Trophoblast cell (in vitro differentiated cells and primary cell): ENCODE measurements around the gene JUN.

Experiments used
- DNase-seq, 2 donors: peaks; one replicate each; pipeline ENCODE4 v3.0.0-alpha.2; 2016
- H2AFZ ChIP-seq: 2 replicates; pipeline ENCODE4 v1.6.1; 2013; ENCODE audit warnings: low read length, moderate library complexity, mild to moderate bottlenecking; ENCODE audit not compliant: insufficient read depth, poor library complexity
- H2AK5ac ChIP-seq: 2 replicates; pipeline ENCODE4 v1.6.1; 2013; ENCODE audit warnings: mild to moderate bottlenecking, low read length
- H2BK120ac ChIP-seq: 2 replicates; pipeline ENCODE4 v1.6.1; 2013; ENCODE audit warnings: low read length, mild to moderate bottlenecking, moderate library complexity; ENCODE audit not compliant: insufficient read depth, poor library complexity
- H2BK12ac ChIP-seq: 2 replicates; pipeline ENCODE4 v1.6.1; 2013; ENCODE audit warnings: mild to moderate bottlenecking, low read length, moderate library complexity
- H2BK5ac ChIP-seq: 2 replicates; pipeline ENCODE4 v1.6.1; 2013; ENCODE audit warnings: low read length, low read depth, moderate library complexity, mild to moderate bottlenecking; ENCODE audit not compliant: poor library complexity
- H3K14ac ChIP-seq: 2 replicates; pipeline ENCODE4 v1.6.1; 2013; ENCODE audit warnings: mild to moderate bottlenecking, low read length
- H3K18ac ChIP-seq: 2 replicates; pipeline ENCODE4 v1.6.1; 2013; ENCODE audit warnings: mild to moderate bottlenecking, low read length
- H3K23ac ChIP-seq: 2 replicates; pipeline ENCODE4 v1.6.1; 2013; ENCODE audit warnings: low read length
- H3K27ac ChIP-seq: 2 replicates; pipeline ENCODE4 v1.5.1; 2013; ENCODE audit warnings: low read depth, mild to moderate bottlenecking, inconsistent platforms, low read length, moderate library complexity
- H3K27me3 ChIP-seq: 2 replicates; pipeline ENCODE4 v1.6.1; 2013; ENCODE audit warnings: inconsistent platforms, mild to moderate bottlenecking, low read length, moderate library complexity; ENCODE audit not compliant: insufficient read depth
- H3K36me3 ChIP-seq, 2 experiments: 1 replicate in 1 of 2; 2 replicates in 1 of 2; pipeline ENCODE4 v1.6.1; 2013; ENCODE audit warnings: low read length in 2 of 2, mild to moderate bottlenecking in 2 of 2, moderate library complexity in 1 of 2; ENCODE audit not compliant: insufficient read depth in 2 of 2, control insufficient read depth in 1 of 2
- H3K4ac ChIP-seq: 2 replicates; pipeline ENCODE4 v1.6.1; 2013; ENCODE audit warnings: low read depth, mild to moderate bottlenecking, low read length, moderate library complexity
- H3K4me1 ChIP-seq, 2 experiments: 1 replicate in 1 of 2; 2 replicates in 1 of 2; pipeline ENCODE4 v1.6.1; 2013; ENCODE audit warnings: low read length in 2 of 2, mild to moderate bottlenecking in 2 of 2, moderate library complexity in 1 of 2; ENCODE audit not compliant: insufficient read depth in 2 of 2, control insufficient read depth in 1 of 2
- H3K4me2 ChIP-seq: 2 replicates; pipeline ENCODE4 v1.6.1; 2013; ENCODE audit warnings: inconsistent platforms, mild to moderate bottlenecking, low read length, moderate library complexity
- H3K4me3 ChIP-seq: 2 replicates; pipeline ENCODE4 v1.5.1; 2013; ENCODE audit warnings: mild to moderate bottlenecking, low read depth, low read length, inconsistent platforms
- H3K79me1 ChIP-seq: one replicate; pipeline ENCODE4 v1.6.1; 2013; ENCODE audit warnings: low read length
- H3K79me2 ChIP-seq: 2 replicates; pipeline ENCODE4 v1.6.1; 2013; ENCODE audit warnings: low read length, mild to moderate bottlenecking; ENCODE audit not compliant: control insufficient read depth, insufficient read depth, poor library complexity
- H3K9ac ChIP-seq: 2 replicates; pipeline ENCODE4 v1.6.1; 2013; ENCODE audit warnings: mild to moderate bottlenecking, low read length
- H3K9me3 ChIP-seq: 2 replicates; pipeline ENCODE4 v1.6.1; 2013; ENCODE audit warnings: low read depth, mild to moderate bottlenecking, control low read depth, inconsistent platforms, low read length; ENCODE audit not compliant: insufficient read depth
- H4K12ac ChIP-seq: 2 replicates; pipeline ENCODE4 v1.6.1; 2013; ENCODE audit warnings: low read depth, mild to moderate bottlenecking, low read length, moderate library complexity
- H4K8ac ChIP-seq: 2 replicates; pipeline ENCODE4 v1.6.1; 2013; ENCODE audit warnings: low read depth, mild to moderate bottlenecking, low read length, moderate library complexity
- H4K91ac ChIP-seq: one replicate; pipeline ENCODE4 v1.6.1; 2013; ENCODE audit warnings: low read depth, mild to moderate bottlenecking, low read length, moderate library complexity
- WGBS: extraction: QIAGEN DNeasy Blood & Tissue Kit; methylation state at CpG from one replicate; pipeline ENCODE4 v1.1.7; 2013; ENCODE audit warnings: missing lambda C conversion rate; ENCODE audit not compliant: insufficient read length, insufficient coverage; ENCODE audit errors: extremely low coverage; 5-methylcytosine and 5-hydroxymethylcytosine counted together

The JUN gene

GRCh38 chr1:58765006-58765405 is 18.8 kb downstream of the JUN start:
- H3K4me1 ChIP-seq, result peaks cover 0 to 2% of the 10 kb centered on the region in 2 experiments
- H3K79me2 ChIP-seq, result no peaks in the 10 kb centered on the region
- no peak overlapping the region for H2BK12ac ChIP-seq
- no peak for DNase-seq
- H3K4me3 ChIP-seq, result no peak overlapping the region
- no peak overlapping the region for H4K12ac ChIP-seq
- no peaks in the 10 kb centered on the region for H3K27me3 ChIP-seq
- H3K4me2 ChIP-seq, result no peak overlapping the region
- H3K23ac ChIP-seq, result no peak overlapping the region
- H3K9me3 ChIP-seq, result no peaks in the 10 kb centered on the region
- H2BK5ac ChIP-seq, result no peak overlapping the region
- no peak overlapping the region for H2BK120ac ChIP-seq
- no peak overlapping the region for H3K9ac ChIP-seq
- no peak overlapping the region for H4K91ac ChIP-seq
- H3K4ac ChIP-seq, result no peak overlapping the region
- no peak overlapping the region for H3K18ac ChIP-seq
- H3K79me1 ChIP-seq, result no peaks in the 10 kb centered on the region
- no peak overlapping the region for H3K14ac ChIP-seq
- H3K36me3 ChIP-seq, result no peaks in the 10 kb centered on the region
- H2AFZ ChIP-seq, result no peak overlapping the region
- H3K27ac ChIP-seq, result no peak overlapping the region
- no peak overlapping the region for H4K8ac ChIP-seq
- H2AK5ac ChIP-seq, result no peak overlapping the region

GRCh38 chr1:58764294-58764978 is 19.4 kb downstream of the JUN start:
- Histone ChIP-seq H2BK12ac (no peak overlapping the region), H2AFZ (no peak overlapping the region), H3K18ac (no peak overlapping the region), H2BK5ac (no peak overlapping the region), H3K14ac (no peak overlapping the region), H3K4me3 (no peak overlapping the region), H3K23ac (no peak overlapping the region), H4K12ac (no peak overlapping the region), H3K27ac (no peak overlapping the region), H2AK5ac (no peak overlapping the region), H3K27me3 (no peaks in the 10 kb centered on the region), H3K36me3 (no peaks in the 10 kb centered on the region), H3K4ac (no peak overlapping the region), H4K8ac (no peak overlapping the region), H4K91ac (no peak overlapping the region), H3K4me2 (no peak overlapping the region), H3K9ac (no peak overlapping the region), H3K4me1 (peaks cover 0 to 2% of the 10 kb centered on the region in 2 experiments), H3K9me3 (no peaks in the 10 kb centered on the region), H3K79me2 (no peaks in the 10 kb centered on the region), H3K79me1 (no peaks in the 10 kb centered on the region), H2BK120ac (no peak overlapping the region)
- no CpG with 5 or more reads among the region's 3 CpGs for WGBS
- DNase-seq, result no peak

- H2AFZ ChIP-seq, result no peak overlapping the region
- H4K12ac ChIP-seq, result no peak overlapping the region
- H3K4me2 ChIP-seq, result no peak overlapping the region
- no peak overlapping the region for H2BK120ac ChIP-seq
- no peak overlapping the region for H3K18ac ChIP-seq
- H3K27ac ChIP-seq, result no peak overlapping the region
- H3K23ac ChIP-seq, result no peak overlapping the region
- no CpG with 5 or more reads among the region's 3 CpGs for WGBS
- H3K9ac ChIP-seq, result no peak overlapping the region
- no peaks in the 10 kb centered on the region for H3K79me2 ChIP-seq
- no peak overlapping the region for H4K91ac ChIP-seq
- no peaks in the 10 kb centered on the region for H3K36me3 ChIP-seq
- no peak overlapping the region for H3K4me3 ChIP-seq
- no peak overlapping the region for H2AK5ac ChIP-seq
- H3K79me1 ChIP-seq, result no peaks in the 10 kb centered on the region
- H3K4ac ChIP-seq, result no peak overlapping the region
- no peaks in the 10 kb centered on the region for H3K27me3 ChIP-seq
- no peak for DNase-seq
- H2BK12ac ChIP-seq, result no peak overlapping the region
- H3K9me3 ChIP-seq, result no peaks in the 10 kb centered on the region
- peaks cover 0 to 2% of the 10 kb centered on the region in 2 experiments for H3K4me1 ChIP-seq
- no peak overlapping the region for H2BK5ac ChIP-seq
- no peak overlapping the region for H3K14ac ChIP-seq
- no peak overlapping the region for H4K8ac ChIP-seq
Measured at GRCh38 chr1:58763214-58763613, 20.6 kb downstream of the JUN start.

- H3K4me3 ChIP-seq, result no peak overlapping the region
Measured at GRCh38 chr1:58762806-58763205, 21.0 kb downstream of the JUN start.

More at GRCh38 chr1:58762806-58763205, 21.0 kb downstream of the JUN start:
- Histone ChIP-seq H2BK120ac (no peak overlapping the region), H2BK5ac (no peak overlapping the region), H3K27ac (no peak overlapping the region), H3K18ac (no peak overlapping the region), H2AK5ac (no peak overlapping the region), H4K12ac (no peak overlapping the region), H3K79me2 (no peaks in the 10 kb centered on the region), H4K8ac (no peak overlapping the region), H3K27me3 (no peaks in the 10 kb centered on the region), H2BK12ac (no peak overlapping the region), H4K91ac (no peak overlapping the region), H3K9me3 (no peaks in the 10 kb centered on the region), H3K9ac (no peak overlapping the region), H3K23ac (no peak overlapping the region), H2AFZ (no peak overlapping the region), H3K4me1 (peaks cover 0 to 2% of the 10 kb centered on the region in 2 experiments), H3K14ac (no peak overlapping the region), H3K4ac (no peak overlapping the region), H3K36me3 (no peaks in the 10 kb centered on the region), H3K79me1 (no peaks in the 10 kb centered on the region), H3K4me2 (no peak overlapping the region)
- no peak for DNase-seq
